MCF 10A (cell line): Measurements from ENCODE around the gene BRICD5. TPM values are rescaled to one million over a fixed set of nuclear protein-coding genes. Genes with fewer than 3 reads are reported as not detected.

Source experiments
- BruUV-seq: library from RNA; stranded (reverse); fragments of 400-500 nt; replicated peaks from 2 replicates; lab custom pipeline; 2021; lab: Mats Ljungman, UMichigan
- CTCF ChIA-PET: fragments of 300-600 bp; sonication (Branson Sonifier 250); formaldehyde crosslinking; extraction: SDS; loops from one replicate; lab custom pipeline; 2021; ENCODE audit warnings: antibody characterized with exemption, inconsistent platforms; lab: Yijun Ruan, JAX
- POLR2A ChIA-PET: fragments of 300-600, 350-650 bp; sonication (Branson Sonifier 250); formaldehyde crosslinking; extraction: SDS; loops from one replicate; lab custom pipeline; 2020; ENCODE audit warnings: antibody characterized with exemption, inconsistent platforms; lab: Yijun Ruan, JAX
- DNase-seq: peaks from one replicate; pipeline ENCODE4 v3.0.0-alpha.2; 2018; ENCODE audit not compliant: unreplicated experiment
- H3K27ac Mint-ChIP-seq: one replicate; pipeline ENCODE4 v1.8.0; 2022; ENCODE audit warnings: mild to moderate bottlenecking, low read depth, mixed read lengths; ENCODE audit not compliant: unreplicated experiment
- H3K27me3 Mint-ChIP-seq: one replicate; pipeline ENCODE4 v1.8.0; 2022; ENCODE audit warnings: mixed read lengths; ENCODE audit not compliant: insufficient read depth, unreplicated experiment
- H3K36me3 Mint-ChIP-seq: one replicate; pipeline ENCODE4 v1.8.0; 2022; ENCODE audit warnings: mild to moderate bottlenecking, moderate library complexity, mixed read lengths; ENCODE audit not compliant: insufficient read depth, unreplicated experiment
- H3K4me1 Mint-ChIP-seq: one replicate; pipeline ENCODE4 v1.8.0; 2022; ENCODE audit warnings: mixed read lengths; ENCODE audit not compliant: insufficient read depth, unreplicated experiment
- H3K4me3 Mint-ChIP-seq: one replicate; pipeline ENCODE4 v1.8.0; 2022; ENCODE audit warnings: mild to moderate bottlenecking, moderate library complexity, mixed read lengths; ENCODE audit not compliant: unreplicated experiment
- H3K9me3 Mint-ChIP-seq: one replicate; pipeline ENCODE4 v1.8.0; 2022; ENCODE audit warnings: mixed read lengths; ENCODE audit not compliant: unreplicated experiment
- CTCF ChIP-seq: fragments of 200-600 bp; IDR thresholded peaks from one replicate; pipeline ENCODE4 v1.8.0; 2022; ENCODE audit warnings: antibody characterized with exemption, mild to moderate bottlenecking; ENCODE audit not compliant: unreplicated experiment
- intact Hi-C: fragments of 100-400 bp; cut with micrococcal nuclease; formaldehyde crosslinking; loops from 2 replicates; pipeline ENCODE4 v1.14.1; 2022
- total RNA-seq: library from RNA; stranded (reverse); gene quantifications from 2 replicates; pipeline ENCODE4 v1.2.3, GENCODE V29; 2022

The BRICD5 gene
- total RNA-seq, 1 experiment from 2014 or later = 4.6 TPM

- H3K36me3 Mint-ChIP-seq = peaks cover 43% of the 10 kb centered on the region
- no peak overlapping the region for H3K4me3 Mint-ChIP-seq
- POLR2A ChIA-PET = no interaction called here
- no TSS peak for BruUV-seq
- H3K27me3 Mint-ChIP-seq = no peaks in the 10 kb centered on the region
- H3K4me1 Mint-ChIP-seq = no peaks in the 10 kb centered on the region
- intact Hi-C loops = no loop called here
- no peaks in the 10 kb centered on the region for H3K9me3 Mint-ChIP-seq
- H3K27ac Mint-ChIP-seq = no peak overlapping the region
- TF ChIP-seq CTCF = no peak
- DNase-seq = no peak
- CTCF ChIA-PET = no interaction called here
Observed at GRCh38 chr16:2173916-2174315, 36.7 kb downstream of the BRICD5 start.

- intact Hi-C loops = no loop called here
- CTCF ChIA-PET = interaction anchor here (0.6 kb wide), 1 partner anchor 170 kb away, joined by 3 read pairs; no protein-coding TSS in a partner anchor
- BruUV-seq = no TSS peak
- peaks cover 49% of the 10 kb centered on the region for H3K36me3 Mint-ChIP-seq
- H3K9me3 Mint-ChIP-seq = no peaks in the 10 kb centered on the region
- H3K4me3 Mint-ChIP-seq = no peak overlapping the region
- H3K4me1 Mint-ChIP-seq = no peaks in the 10 kb centered on the region
- TF ChIP-seq CTCF = no peak
- no peak for DNase-seq
- POLR2A ChIA-PET = interaction anchor here (0.8 to 2.1 kb wide), 2 partner anchors 10 to 19 kb away, joined by 3 to 5 read pairs; no protein-coding TSS in a partner anchor
- no peaks in the 10 kb centered on the region for H3K27me3 Mint-ChIP-seq
- H3K27ac Mint-ChIP-seq = no peak overlapping the region
Observed at GRCh38 chr16:2173366-2173765, 37.3 kb downstream of the BRICD5 start.

GRCh38 chr16:2172688-2173335 lies 37.9 kb downstream of the BRICD5 start:
- intact Hi-C loops = no loop called here

More at GRCh38 chr16:2172688-2173335, 37.9 kb downstream of the BRICD5 start:
- Mint-ChIP-seq H3K27me3 (no peaks in the 10 kb centered on the region), H3K27ac (no peak overlapping the region), H3K36me3 (peaks cover 54% of the 10 kb centered on the region), H3K4me1 (no peaks in the 10 kb centered on the region), H3K4me3 (no peak overlapping the region), H3K9me3 (no peaks in the 10 kb centered on the region)
- no peak for TF ChIP-seq CTCF
- no peak for DNase-seq
- no TSS peak for BruUV-seq
- ChIA-PET CTCF (interaction anchor here (0.6 kb wide), 2 partner anchors 26 to 169 kb away, joined by 3 read pairs; no protein-coding TSS in a partner anchor), POLR2A (interaction anchor here (0.8 to 2.1 kb wide), 3 partner anchors 9 to 18 kb away, joined by 3 to 5 read pairs (median 3); no protein-coding TSS in a partner anchor)
